GM18907 (cell line): Measurements from ENCODE around the gene AP2M1.

Source experiments
- ATAC-seq: cut with Tn5 transposase; IDR thresholded peaks from one replicate; pipeline ENCODE4 v1.9.1; 2021; ENCODE audit warnings: mild to moderate bottlenecking, moderate library complexity; ENCODE audit not compliant: unreplicated experiment

AP2M1 gene

GRCh38 chr3:184222521-184222920 lies 47.9 kb downstream of the AP2M1 start:
- no peak for ATAC-seq

GRCh38 chr3:184223946-184224345 lies 49.3 kb downstream of the AP2M1 start:
- no peak for ATAC-seq

- no peak for ATAC-seq
Measured at GRCh38 chr3:184227481-184227935, 52.9 kb downstream of the AP2M1 start.

- ATAC-seq, result no peak
Measured at GRCh38 chr3:184228376-184229137, 53.9 kb downstream of the AP2M1 start.

GRCh38 chr3:184229394-184230080 lies 54.9 kb downstream of the AP2M1 start, which contains the start of gene VWA5B2:
VWA5B2 (plus strand) TSS chr3:184229585; CDS start chr3:184230529, 944 bp downstream.
- ATAC-seq, result peak; percentile 79

GRCh38 chr3:184230081-184230602 lies 55.5 kb downstream of the AP2M1 start:
- no peak for ATAC-seq

GRCh38 chr3:184230603-184231528 lies 56.2 kb downstream of the AP2M1 start:
- no peak for ATAC-seq

- no peak for ATAC-seq
Measured at GRCh38 chr3:184231671-184232070, 57.0 kb downstream of the AP2M1 start.

- no peak for ATAC-seq
Measured at GRCh38 chr3:184233127-184233843, 58.6 kb downstream of the AP2M1 start.
